Skeletal muscle cell (primary cell): ENCODE results near the gene FRRS1.
"Not testable (repeated sequence)": the region's sequence is repeated elsewhere in the genome, so short reads cannot be mapped to it uniquely, and the experiment has no call there.

Experiments used
- DNase-seq: peaks from one replicate; pipeline ENCODE4 v3.0.0-alpha.2; 2010; ENCODE audit warnings: low read depth
- H3K4me3 ChIP-seq: 2 replicates; pipeline ENCODE4 v1.5.1; 2011; ENCODE audit warnings: low read depth, mild to moderate bottlenecking, control low read depth, low read length, moderate library complexity

The FRRS1 gene

GRCh38 chr1:99766378-99766800 is at the start of gene FRRS1:
Gene FRRS1 (minus strand): TSS chr1:99766635. CDS start chr1:99748768, 17,867 bp downstream.
- DNase-seq = peak; percentile 15
- H3K4me3 ChIP-seq = peak within 1 kb of the TSS; percentile 55

DNA sequence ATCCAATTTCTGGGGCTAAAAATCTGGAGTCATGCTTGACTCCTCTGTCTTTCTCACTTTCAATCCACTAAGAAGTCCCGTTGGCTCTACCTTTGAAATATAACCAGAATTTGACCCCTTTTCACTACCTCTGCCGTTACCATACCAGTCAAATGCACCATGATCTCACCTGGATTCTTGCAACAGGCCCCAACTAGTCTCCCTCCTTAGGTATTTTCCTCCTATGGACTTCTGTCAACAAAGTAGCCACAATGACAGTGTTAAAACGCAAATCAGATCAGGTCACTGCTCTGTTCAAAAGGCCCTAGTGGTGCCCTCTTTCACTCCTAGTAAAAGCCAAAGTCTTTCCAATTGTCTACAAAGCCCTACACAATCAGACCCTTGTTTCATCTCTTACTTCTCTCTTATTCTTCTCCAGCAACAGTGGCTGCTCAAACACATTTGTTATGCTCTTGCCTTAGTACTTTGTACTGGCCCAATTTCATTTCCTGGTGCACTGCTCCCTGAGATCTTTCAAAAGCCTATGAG is 48.0 kb upstream of the FRRS1 start:
- no peak overlapping the region for H3K4me3 ChIP-seq
- DNase-seq = no peak

DNA sequence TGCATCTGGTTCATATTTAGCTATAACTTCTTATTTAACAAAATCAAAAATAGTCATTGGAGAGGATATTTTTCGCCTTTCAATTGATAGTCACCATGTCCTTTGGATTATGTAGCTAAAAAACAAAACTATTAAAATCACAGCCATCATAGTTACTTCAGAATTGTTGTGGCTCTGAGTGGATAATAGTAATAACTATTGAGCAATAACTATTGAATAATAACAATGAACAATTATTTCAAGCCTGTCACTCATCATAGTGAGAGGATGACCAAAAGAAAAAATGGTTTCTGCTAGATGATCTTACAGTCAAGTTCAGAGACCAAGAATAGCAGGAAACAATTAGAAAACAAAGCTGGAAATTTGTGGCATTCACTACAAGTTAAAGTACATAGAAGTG is 45.3 kb upstream of the FRRS1 start:
- no peak overlapping the region for H3K4me3 ChIP-seq
- no peak for DNase-seq

GRCh38 chr1:99811075-99811474 is 44.6 kb upstream of the FRRS1 start:
- no peak for DNase-seq
- H3K4me3 ChIP-seq = no peak overlapping the region

DNA sequence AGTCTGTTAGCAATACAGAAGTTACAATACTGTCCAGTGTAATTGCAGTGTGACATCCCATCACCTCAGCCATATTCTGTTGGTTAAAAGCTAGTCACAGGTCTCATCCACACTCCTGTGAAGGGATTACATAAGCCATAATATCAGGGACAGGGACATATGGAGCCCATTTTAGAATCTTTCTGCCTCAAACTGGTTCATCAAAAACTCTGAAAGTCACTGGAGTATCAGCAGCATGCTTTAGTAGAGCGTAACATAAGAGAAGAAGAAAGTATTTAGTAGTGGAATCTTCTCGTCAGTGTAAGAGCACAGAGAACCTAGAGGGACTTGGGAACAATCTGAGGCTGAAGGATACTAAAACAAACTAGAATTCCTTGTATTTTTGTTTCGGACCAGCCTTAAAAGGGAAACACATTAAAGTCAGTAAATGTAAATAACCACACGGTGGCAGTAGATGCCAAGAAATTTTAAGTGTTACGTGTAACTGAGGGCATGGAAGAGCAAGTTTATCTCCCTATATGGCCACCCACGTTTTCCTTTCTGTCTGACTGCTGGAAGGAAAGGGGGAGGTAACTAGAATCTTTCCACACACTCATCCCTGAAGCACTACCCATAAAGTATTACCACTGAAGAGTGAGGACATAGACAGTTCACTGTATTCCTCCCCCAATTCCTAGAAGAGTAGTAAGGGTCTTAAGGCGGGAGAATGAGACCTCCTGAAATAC is 42.1 kb upstream of the FRRS1 start:
- peak; percentile 88 for DNase-seq

DNA sequence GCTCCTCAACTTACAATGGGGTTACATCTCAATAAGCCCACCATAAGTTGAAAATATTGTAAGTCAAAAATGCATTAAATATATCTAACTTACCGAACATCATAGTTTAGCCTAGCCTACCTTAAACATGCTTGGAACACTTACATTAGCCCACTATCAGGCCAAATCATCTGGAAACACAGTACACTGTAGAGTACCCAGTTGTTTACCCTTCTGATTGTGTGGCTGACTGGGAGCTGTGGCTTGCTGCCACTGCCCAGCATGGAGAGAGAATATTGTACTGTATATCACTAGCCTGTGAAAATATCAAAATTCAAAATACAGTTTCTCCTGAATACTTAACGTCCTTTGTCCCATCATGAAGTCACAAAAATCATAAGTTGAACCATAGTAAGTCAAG is 40.4 kb upstream of the FRRS1 start:
- H3K4me3 ChIP-seq = no peak overlapping the region

More for the DNA sequence above, 42.1 kb upstream of the FRRS1 start:
- no peak overlapping the region for H3K4me3 ChIP-seq

DNA sequence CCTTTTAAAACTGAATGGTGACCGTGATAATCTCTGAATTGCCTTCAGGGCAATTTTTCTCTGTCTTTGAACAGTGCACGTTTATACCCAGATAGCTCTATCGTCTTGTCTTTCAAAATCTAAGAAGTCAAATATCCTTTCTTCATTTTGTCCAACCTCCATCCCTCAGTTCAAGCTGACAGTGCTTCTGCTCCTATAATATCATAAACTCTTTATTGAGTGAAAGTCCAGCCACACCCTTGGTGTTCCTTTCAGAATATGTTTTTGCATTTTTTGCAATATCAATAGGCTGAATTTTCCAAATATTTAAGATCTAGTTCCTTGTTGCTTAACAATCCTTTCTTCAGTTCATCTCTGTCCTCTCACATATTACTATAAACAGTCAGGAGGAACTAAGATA is 35.1 kb upstream of the FRRS1 start:
- no peak for DNase-seq
- no peak overlapping the region for H3K4me3 ChIP-seq

More for the DNA sequence above, 40.4 kb upstream of the FRRS1 start:
- DNase-seq = no peak

- DNase-seq, H3K4me3 ChIP-seq: not testable (repeated sequence)
Observed at GRCh38 chr1:99793861-99794260, 27.4 kb upstream of the FRRS1 start.

GRCh38 chr1:99789715-99790114 is 23.3 kb upstream of the FRRS1 start:
- no peak overlapping the region for H3K4me3 ChIP-seq
- DNase-seq = no peak

DNA sequence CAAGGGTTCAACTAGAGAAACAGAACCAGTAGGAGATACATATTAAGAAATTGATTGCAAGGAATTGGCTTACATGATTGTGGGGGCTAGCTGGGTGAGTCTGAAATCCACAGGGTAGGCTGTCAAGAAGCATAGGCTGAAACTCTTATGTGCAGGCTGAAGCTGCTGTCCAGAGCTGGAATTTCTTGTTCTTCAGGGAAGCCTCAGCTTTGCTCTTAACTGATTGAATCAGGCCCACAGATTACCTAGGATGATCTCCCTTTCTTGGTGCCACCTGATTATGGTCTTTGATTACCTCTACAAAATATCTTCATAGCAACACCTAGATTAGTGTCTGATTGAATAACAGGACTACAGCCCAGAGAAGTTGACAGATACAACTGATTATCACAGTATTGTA is 22.5 kb upstream of the FRRS1 start:
- H3K4me3 ChIP-seq = no peak overlapping the region
- DNase-seq = no peak

DNA sequence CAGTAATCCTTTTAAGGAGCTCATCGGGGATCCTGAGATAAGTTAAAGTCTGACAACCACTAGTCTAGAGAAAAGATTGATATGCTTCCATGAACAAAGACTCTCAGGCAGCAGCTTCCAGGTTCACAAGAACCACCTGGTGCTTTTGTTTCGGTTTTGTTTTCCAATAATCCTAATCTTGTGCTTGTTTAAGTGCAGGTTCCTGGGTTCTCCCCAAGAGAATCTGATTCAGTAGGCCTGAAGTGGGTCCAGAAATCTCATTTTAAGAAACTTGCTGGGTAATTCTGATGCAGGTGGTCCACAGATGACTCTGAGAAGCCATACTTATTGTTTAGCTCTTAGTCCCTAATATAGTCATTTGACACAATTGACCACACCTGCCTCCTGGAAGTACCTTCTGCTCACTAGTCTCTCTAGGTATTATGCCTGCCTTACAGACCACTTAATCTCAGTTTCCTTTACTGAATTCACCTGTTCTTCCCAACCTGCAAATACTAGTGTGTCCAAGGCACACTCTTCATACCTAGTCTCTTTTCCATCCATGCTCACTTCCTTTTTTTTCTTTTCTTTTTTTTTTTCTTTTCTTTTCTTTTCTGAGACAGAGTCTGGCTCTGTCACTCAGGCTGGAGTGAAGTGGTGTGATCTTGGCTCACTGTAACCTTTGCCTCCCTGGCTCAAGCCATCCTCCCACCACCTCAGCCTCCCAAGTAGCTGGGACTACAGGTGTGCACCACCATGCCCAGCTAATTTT is 20.5 kb upstream of the FRRS1 start:
- no peak for DNase-seq
- no peak overlapping the region for H3K4me3 ChIP-seq

- no peak overlapping the region for H3K4me3 ChIP-seq
- no peak for DNase-seq
Observed at GRCh38 chr1:99784809-99785255, 18.4 kb upstream of the FRRS1 start.

- no peak for DNase-seq
Observed at GRCh38 chr1:99784143-99784542, 17.7 kb upstream of the FRRS1 start.

DNA sequence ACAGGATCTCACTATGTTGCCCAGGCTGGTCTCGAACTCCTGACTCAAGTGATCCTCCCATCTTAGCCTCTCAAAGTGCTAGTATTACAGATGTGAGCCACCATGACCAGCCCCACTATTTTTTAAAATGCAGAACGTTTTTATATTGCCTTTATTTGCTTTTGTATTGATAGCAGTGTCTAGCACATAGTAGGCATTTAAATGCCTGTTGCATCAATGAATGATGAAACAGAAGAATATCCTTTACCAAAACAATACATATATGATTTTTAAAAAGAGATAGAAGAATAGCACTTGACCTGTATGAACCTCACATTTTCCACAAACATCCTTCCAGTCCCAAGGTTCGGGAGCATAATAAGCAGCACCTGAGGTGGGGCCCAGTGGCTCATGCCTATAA is 16.5 kb upstream of the FRRS1 start:
- no peak for DNase-seq
- H3K4me3 ChIP-seq = no peak overlapping the region

More at GRCh38 chr1:99784143-99784542, 17.7 kb upstream of the FRRS1 start:
- H3K4me3 ChIP-seq = no peak overlapping the region

DNA sequence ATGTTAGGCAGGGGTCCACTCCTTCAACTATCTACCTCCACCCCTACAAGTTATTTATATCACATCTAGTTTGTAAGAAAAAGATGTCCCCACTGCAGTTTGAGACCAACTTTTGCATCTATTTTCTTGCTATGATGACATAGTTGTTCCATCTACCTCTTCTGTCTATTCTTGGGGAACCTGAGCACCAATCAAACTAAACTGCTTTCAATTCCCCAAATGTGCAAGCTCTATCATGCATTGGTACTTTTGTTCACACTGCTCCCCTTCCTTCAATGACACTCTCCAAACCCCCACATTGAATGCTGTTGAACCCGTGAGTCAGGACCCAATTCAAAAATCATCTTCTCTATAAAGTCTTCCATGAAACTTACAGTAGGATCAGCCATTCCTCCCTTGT is 16.0 kb upstream of the FRRS1 start:
- DNase-seq = no peak
- no peak overlapping the region for H3K4me3 ChIP-seq

- H3K4me3 ChIP-seq = no peak overlapping the region
- no peak for DNase-seq
Observed at GRCh38 chr1:99781798-99782197, 15.4 kb upstream of the FRRS1 start.

DNA sequence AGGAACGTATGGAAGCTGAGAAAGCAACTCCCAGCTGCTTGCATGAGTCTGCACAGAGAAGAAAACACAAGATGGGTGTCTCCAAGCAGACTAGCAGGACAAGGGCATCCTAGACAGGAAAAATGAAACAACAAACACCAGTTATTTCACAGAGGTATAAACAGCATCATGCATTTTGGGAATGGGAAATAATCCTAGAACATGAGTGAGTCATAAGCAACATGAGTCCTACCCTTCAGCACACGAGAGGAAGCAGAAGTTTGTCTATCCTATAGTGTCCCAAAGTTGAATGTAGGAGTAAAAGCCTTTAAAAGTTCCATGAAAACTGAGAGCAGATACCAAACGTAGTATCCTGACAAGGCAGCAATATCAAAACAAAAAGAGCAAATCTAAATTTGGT is 11.3 kb upstream of the FRRS1 start:
- no peak overlapping the region for H3K4me3 ChIP-seq
- no peak for DNase-seq

GRCh38 chr1:99776120-99776519 is 9.7 kb upstream of the FRRS1 start:
- H3K4me3 ChIP-seq = no peak overlapping the region
- DNase-seq = no peak

DNA sequence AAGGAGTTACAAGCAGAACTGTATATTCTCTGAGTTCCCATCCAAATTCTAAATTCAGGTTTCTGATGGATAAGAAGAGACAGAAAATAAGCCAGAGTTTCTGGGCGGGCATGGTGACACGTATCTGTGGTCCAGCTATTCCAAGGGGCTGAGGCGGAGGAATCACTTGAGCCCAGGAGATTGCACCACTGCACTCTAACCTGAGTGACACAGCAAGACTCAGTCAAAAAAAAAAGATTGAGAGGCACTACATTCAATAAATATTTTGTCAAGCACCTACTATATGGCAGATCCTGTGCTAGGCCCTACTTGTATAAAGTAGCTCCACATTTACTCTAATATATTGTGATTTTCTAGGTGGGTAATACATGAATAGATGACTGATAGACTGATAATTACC is 6.4 kb upstream of the FRRS1 start:
- no peak overlapping the region for H3K4me3 ChIP-seq
- DNase-seq = no peak

GRCh38 chr1:99771513-99771918 is 5.1 kb upstream of the FRRS1 start:
- no peak overlapping the region for H3K4me3 ChIP-seq
- no peak for DNase-seq
